Mucosa of rectum (tissue), 2 donors: Measurements from ENCODE around the gene TRPM3.

Experiments
- H3K27ac ChIP-seq, 2 donors: one replicate each; pipeline ENCODE4 v1.7.0; 2013; ENCODE audit warnings: inconsistent platforms in 2 of 2, low read depth in 2 of 2, low read length in 2 of 2
- H3K27me3 ChIP-seq, 2 donors: one replicate each; pipeline ENCODE4 v1.7.0; 2013; ENCODE audit warnings: low read length in 2 of 2; ENCODE audit not compliant: control insufficient read depth in 2 of 2, insufficient read depth in 2 of 2
- H3K36me3 ChIP-seq, 2 donors: one replicate each; pipeline ENCODE4 v1.7.0; 2013; ENCODE audit warnings: low read length in 2 of 2; ENCODE audit not compliant: control insufficient read depth in 2 of 2, insufficient read depth in 2 of 2
- H3K4me1 ChIP-seq, 2 donors: one replicate each; pipeline ENCODE4 v1.7.0; 2013; ENCODE audit warnings: low read length in 2 of 2, mild to moderate bottlenecking in 1 of 2; ENCODE audit not compliant: control insufficient read depth in 2 of 2, insufficient read depth in 2 of 2
- H3K4me3 ChIP-seq, 2 donors: one replicate each; pipeline ENCODE4 v1.7.0; 2013; ENCODE audit warnings: low read length in 2 of 2
- H3K9ac ChIP-seq, 2 donors: one replicate each; pipeline ENCODE4 v1.7.0; 2013; ENCODE audit warnings: low read length in 2 of 2, low read depth in 1 of 2, mild to moderate bottlenecking in 1 of 2
- H3K9me3 ChIP-seq, 2 donors: one replicate each; pipeline ENCODE4 v1.7.0; 2013; ENCODE audit warnings: low read length in 2 of 2; ENCODE audit not compliant: control insufficient read depth in 2 of 2
- donor health status: healthy.
- donor health status: Normal muscosa, but diverticular disease.

TRPM3 gene

GRCh38 chr9:70616228-70616990 is 505.0 kb downstream of the TRPM3 start:
- no peak overlapping the region for H3K9ac ChIP-seq
- H3K27me3 ChIP-seq, result no peaks in the 10 kb centered on the region
- no peaks in the 10 kb centered on the region for H3K36me3 ChIP-seq
- no peaks in the 10 kb centered on the region for H3K9me3 ChIP-seq
- H3K4me3 ChIP-seq, result no peak overlapping the region
- H3K4me1 ChIP-seq, result no peaks in the 10 kb centered on the region
- H3K27ac ChIP-seq, result no peak overlapping the region

DNA sequence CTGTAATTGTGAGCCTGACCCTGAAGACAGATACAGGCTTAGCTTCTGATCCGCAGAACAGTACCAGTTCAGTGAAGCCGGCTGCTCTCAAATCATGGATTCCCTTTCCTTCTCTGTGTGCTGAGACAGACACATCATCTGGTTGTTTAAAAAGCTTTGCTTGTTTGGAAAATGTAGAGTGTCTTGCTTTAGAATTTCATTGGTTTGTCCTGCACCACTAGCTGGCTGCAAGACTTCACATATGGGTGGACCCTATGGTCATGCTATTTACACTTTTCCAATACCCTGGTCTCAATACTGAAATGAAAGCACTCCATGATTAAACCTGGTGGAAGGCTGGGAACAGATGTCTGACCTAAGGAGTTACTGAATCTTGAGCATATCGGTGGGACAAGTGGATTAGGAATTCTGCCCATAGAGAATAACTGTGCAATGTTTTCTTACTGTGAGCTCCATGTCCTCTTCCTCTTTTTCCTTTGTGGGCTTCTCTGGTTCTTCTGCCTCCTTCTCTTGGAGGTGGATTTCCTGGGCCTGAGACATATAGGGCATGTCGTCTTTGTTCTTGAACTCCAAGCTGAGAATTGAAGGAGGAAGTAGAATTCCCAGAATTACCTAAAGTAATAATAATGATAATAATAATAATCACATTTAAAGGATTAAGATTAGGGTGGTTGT is 505.8 kb downstream of the TRPM3 start:
- H3K27me3 ChIP-seq, result no peaks in the 10 kb centered on the region
- H3K9me3 ChIP-seq, result no peaks in the 10 kb centered on the region
- no peaks in the 10 kb centered on the region for H3K36me3 ChIP-seq
- H3K9ac ChIP-seq, result no peak overlapping the region
- no peak overlapping the region for H3K27ac ChIP-seq
- no peaks in the 10 kb centered on the region for H3K4me1 ChIP-seq
- H3K4me3 ChIP-seq, result no peak overlapping the region

GRCh38 chr9:70614786-70615463 is 506.5 kb downstream of the TRPM3 start:
- Histone ChIP-seq H3K9ac (no peak overlapping the region), H3K36me3 (no peaks in the 10 kb centered on the region), H3K9me3 (no peaks in the 10 kb centered on the region), H3K27me3 (no peaks in the 10 kb centered on the region), H3K27ac (no peak overlapping the region), H3K4me1 (no peaks in the 10 kb centered on the region), H3K4me3 (no peak overlapping the region)

GRCh38 chr9:70613024-70613768 is 508.2 kb downstream of the TRPM3 start:
- no peaks in the 10 kb centered on the region for H3K36me3 ChIP-seq
- no peaks in the 10 kb centered on the region for H3K27me3 ChIP-seq
- no peaks in the 10 kb centered on the region for H3K9me3 ChIP-seq
- no peak overlapping the region for H3K27ac ChIP-seq
- no peaks in the 10 kb centered on the region for H3K4me1 ChIP-seq
- no peak overlapping the region for H3K4me3 ChIP-seq
- no peak overlapping the region for H3K9ac ChIP-seq

GRCh38 chr9:70610287-70610644 is 511.2 kb downstream of the TRPM3 start:
- H3K27me3 ChIP-seq, result no peaks in the 10 kb centered on the region
- no peaks in the 10 kb centered on the region for H3K9me3 ChIP-seq
- H3K4me3 ChIP-seq, result no peak overlapping the region
- H3K9ac ChIP-seq, result no peak overlapping the region
- no peaks in the 10 kb centered on the region for H3K4me1 ChIP-seq
- no peaks in the 10 kb centered on the region for H3K36me3 ChIP-seq
- no peak overlapping the region for H3K27ac ChIP-seq

- Histone ChIP-seq H3K9ac (no peak overlapping the region), H3K27me3 (no peaks in the 10 kb centered on the region), H3K36me3 (no peaks in the 10 kb centered on the region), H3K27ac (no peak overlapping the region), H3K4me3 (no peak overlapping the region), H3K9me3 (no peaks in the 10 kb centered on the region), H3K4me1 (no peaks in the 10 kb centered on the region)
Measured at GRCh38 chr9:70609542-70610286, 511.7 kb downstream of the TRPM3 start.

DNA sequence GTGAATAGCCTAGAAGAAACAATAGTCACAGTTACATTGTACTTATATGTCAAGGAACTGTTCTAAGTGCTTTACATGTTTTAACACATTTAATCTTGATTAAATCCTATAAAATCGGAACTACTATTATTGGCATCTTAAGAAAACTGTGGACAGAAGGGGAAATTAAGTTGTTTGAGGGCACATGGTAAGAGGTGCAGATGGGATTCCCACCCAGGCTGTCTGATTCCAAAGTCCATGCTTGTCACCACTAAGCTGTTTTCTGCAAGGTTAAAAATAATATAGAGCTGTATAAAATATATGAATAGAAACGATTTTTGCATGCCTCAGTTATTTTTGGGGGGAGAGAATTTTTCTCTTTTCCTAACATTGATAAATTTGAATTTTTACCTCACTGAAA is 512.4 kb downstream of the TRPM3 start:
- H3K4me1 ChIP-seq, result no peaks in the 10 kb centered on the region
- H3K36me3 ChIP-seq, result no peaks in the 10 kb centered on the region
- H3K27ac ChIP-seq, result no peak overlapping the region

GRCh38 chr9:70607926-70608325 is 513.5 kb downstream of the TRPM3 start:
- no peaks in the 10 kb centered on the region for H3K36me3 ChIP-seq
- H3K4me1 ChIP-seq, result no peaks in the 10 kb centered on the region
- no peak overlapping the region for H3K4me3 ChIP-seq
- H3K9ac ChIP-seq, result no peak overlapping the region
- no peaks in the 10 kb centered on the region for H3K27me3 ChIP-seq
- no peaks in the 10 kb centered on the region for H3K9me3 ChIP-seq
- no peak overlapping the region for H3K27ac ChIP-seq

More for the DNA sequence above, 512.4 kb downstream of the TRPM3 start:
- no peak overlapping the region for H3K9ac ChIP-seq
- H3K4me3 ChIP-seq, result no peak overlapping the region
- H3K27me3 ChIP-seq, result no peaks in the 10 kb centered on the region
- H3K9me3 ChIP-seq, result no peaks in the 10 kb centered on the region

- H3K36me3 ChIP-seq, result no peaks in the 10 kb centered on the region
- H3K4me3 ChIP-seq, result no peak overlapping the region
- no peak overlapping the region for H3K9ac ChIP-seq
- H3K9me3 ChIP-seq, result no peaks in the 10 kb centered on the region
- no peaks in the 10 kb centered on the region for H3K27me3 ChIP-seq
- H3K4me1 ChIP-seq, result peaks cover 0 to under 1% of the 10 kb centered on the region in 2 donors
- no peak overlapping the region for H3K27ac ChIP-seq
Measured at GRCh38 chr9:70607329-70607728, 514.1 kb downstream of the TRPM3 start.
